Vagina (tissue), 2 donors: ENCODE measurements around the gene MYL7. TPM values are rescaled to one million over a fixed set of nuclear protein-coding genes. Genes with fewer than 3 reads are reported as not detected.

Experiments
- DNase-seq, 2 donors: peaks; one replicate each; pipeline ENCODE4 v3.0.0-alpha.2; 2017; ENCODE audit errors: extremely low spot score in 2 of 2
- H3K27ac ChIP-seq: fragments of 200-600 bp; sonication (generic); one replicate; pipeline ENCODE4 v1.5.1; 2019
- H3K27me3 ChIP-seq: fragments of 200-600 bp; sonication (generic); one replicate; pipeline ENCODE4 v1.5.1; 2019
- H3K36me3 ChIP-seq, 2 donors: fragments of 200-600 bp; sonication (generic); one replicate each; pipeline ENCODE4 v1.5.1; 2017 to 2019
- H3K4me1 ChIP-seq: fragments of 200-600 bp; sonication (generic); one replicate; pipeline ENCODE4 v1.5.1; 2019
- H3K4me3 ChIP-seq, 2 donors: fragments of 200-600 bp; sonication (generic); 1 replicate in 1 of 2; 2 replicates in 1 of 2; pipeline ENCODE4 v1.5.1; 2016 to 2019
- H3K9me3 ChIP-seq: fragments of 200-600 bp; sonication (generic); one replicate; pipeline ENCODE4 v1.5.1; 2019
- POLR2A ChIP-seq, 2 donors: fragments of 450-650 bp; IDR thresholded peaks; one replicate each; pipeline ENCODE4 v1.6.1; 2017; ENCODE audit warnings: antibody characterized with exemption in 2 of 2, mild to moderate bottlenecking in 2 of 2, moderate library complexity in 2 of 2
- POLR2AphosphoS5 ChIP-seq, 2 donors: sonication (generic); formaldehyde crosslinking; IDR thresholded peaks; one replicate each; pipeline ENCODE4 v1.9.0; 2017; ENCODE audit warnings: antibody characterized with exemption in 2 of 2, mild to moderate bottlenecking in 2 of 2, low read depth in 1 of 2; ENCODE audit not compliant: insufficient read depth in 1 of 2
- intact Hi-C: fragments of 100-400 bp; cut with DNase I; formaldehyde crosslinking; loops from one replicate; pipeline ENCODE4 v1.15.1; 2023
- total RNA-seq: library from RNA; depleted of rRNA; stranded (reverse); fragments of >200 nt; gene quantifications from one replicate; pipeline ENCODE4 v1.2.3, GENCODE V29; 2016
- TF ChIP-seq, protein P1 (sequence below), 3 experiments: fragments of 450-650 bp in 2 of 3; fragments of 200-600 bp in 1 of 3; sonication (generic) in 1 of 3; IDR thresholded peaks; one replicate each; pipeline ENCODE4 v1.5.1; 2017 to 2019; ENCODE audit warnings: antibody characterized with exemption in 3 of 3, mild to moderate bottlenecking in 2 of 3, moderate library complexity in 2 of 3

MYL7 gene
- total RNA-seq, 1 donor from 2014 or later, result not detected

DNA sequence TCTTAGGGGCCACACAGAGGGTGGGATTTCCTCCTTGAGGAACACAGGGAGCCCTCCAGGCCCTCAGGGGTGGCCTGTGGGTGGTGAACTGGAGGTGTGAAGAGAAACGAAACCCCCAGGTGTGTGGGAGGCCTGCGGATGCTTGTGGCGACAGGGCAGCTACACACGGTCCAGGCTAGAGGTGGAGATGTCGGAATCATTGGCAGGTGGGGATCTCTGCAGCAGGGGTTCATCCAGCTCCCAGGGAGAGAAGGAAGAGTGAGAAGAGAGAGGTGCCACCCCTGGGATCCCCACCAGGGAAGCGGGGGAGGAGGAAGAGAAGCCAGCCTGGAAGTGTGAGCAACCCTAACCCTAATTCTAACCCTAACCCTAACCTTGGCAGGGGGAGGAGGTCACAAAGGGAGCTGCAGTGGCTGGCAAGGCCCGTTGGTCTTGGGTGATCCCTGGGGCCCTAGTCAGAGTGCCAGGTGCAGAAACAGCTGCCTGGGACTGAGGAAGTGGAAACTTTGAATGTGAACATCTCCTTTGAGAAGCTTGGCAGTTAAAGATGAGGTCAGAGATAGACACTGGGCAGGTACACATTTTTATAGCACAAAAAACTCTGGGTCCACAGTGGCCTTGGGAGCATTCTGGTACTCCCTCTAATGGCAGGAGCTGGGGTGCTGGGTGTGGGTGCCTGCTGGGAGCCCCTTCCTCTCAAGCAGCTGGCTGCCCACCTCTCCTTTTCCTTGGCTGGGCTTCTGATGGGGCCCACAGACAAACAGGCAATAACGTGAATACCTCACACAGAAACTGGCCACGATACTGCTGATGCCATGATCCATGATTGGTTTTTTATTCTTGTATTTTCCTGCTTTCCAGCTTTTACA, 43.8 kb downstream of the MYL7 start:
- TF ChIP-seq POLR2AphosphoS5 (IDR thresholded peaks at IDR 0.05; ENCODE audit: insufficient read depth in 1 of 2, low read depth in 1 of 2), result no peak
- TF ChIP-seq POLR2A (IDR thresholded peaks at IDR 0.05), result no peak
- TF ChIP-seq, protein P1, sequence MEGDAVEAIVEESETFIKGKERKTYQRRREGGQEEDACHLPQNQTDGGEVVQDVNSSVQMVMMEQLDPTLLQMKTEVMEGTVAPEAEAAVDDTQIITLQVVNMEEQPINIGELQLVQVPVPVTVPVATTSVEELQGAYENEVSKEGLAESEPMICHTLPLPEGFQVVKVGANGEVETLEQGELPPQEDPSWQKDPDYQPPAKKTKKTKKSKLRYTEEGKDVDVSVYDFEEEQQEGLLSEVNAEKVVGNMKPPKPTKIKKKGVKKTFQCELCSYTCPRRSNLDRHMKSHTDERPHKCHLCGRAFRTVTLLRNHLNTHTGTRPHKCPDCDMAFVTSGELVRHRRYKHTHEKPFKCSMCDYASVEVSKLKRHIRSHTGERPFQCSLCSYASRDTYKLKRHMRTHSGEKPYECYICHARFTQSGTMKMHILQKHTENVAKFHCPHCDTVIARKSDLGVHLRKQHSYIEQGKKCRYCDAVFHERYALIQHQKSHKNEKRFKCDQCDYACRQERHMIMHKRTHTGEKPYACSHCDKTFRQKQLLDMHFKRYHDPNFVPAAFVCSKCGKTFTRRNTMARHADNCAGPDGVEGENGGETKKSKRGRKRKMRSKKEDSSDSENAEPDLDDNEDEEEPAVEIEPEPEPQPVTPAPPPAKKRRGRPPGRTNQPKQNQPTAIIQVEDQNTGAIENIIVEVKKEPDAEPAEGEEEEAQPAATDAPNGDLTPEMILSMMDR (IDR thresholded peaks at IDR 0.05), result no peak
- H3K36me3 ChIP-seq, result no peaks in the 10 kb centered on the region
- H3K27me3 ChIP-seq, result no peaks in the 10 kb centered on the region
- no peak overlapping the region for H3K4me3 ChIP-seq
- no peaks in the 10 kb centered on the region for H3K9me3 ChIP-seq
- no peak for DNase-seq
- intact Hi-C loops, result no loop called here
- H3K4me1 ChIP-seq, result peaks cover 41% of the 10 kb centered on the region
- H3K27ac ChIP-seq, result no peak overlapping the region

GRCh38 chr7:44096326-44096881, 44.7 kb downstream of the MYL7 start:
- intact Hi-C loops, result no loop called here
- DNase-seq, result no peak
- H3K4me3 ChIP-seq, result no peak overlapping the region
- TF ChIP-seq, protein P1 (IDR thresholded peaks at IDR 0.05), result no peak
- TF ChIP-seq POLR2AphosphoS5 (IDR thresholded peaks at IDR 0.05; ENCODE audit: insufficient read depth in 1 of 2, low read depth in 1 of 2) (no peak), POLR2A (IDR thresholded peaks at IDR 0.05) (no peak)
- no peaks in the 10 kb centered on the region for H3K36me3 ChIP-seq
- no peaks in the 10 kb centered on the region for H3K9me3 ChIP-seq
- no peaks in the 10 kb centered on the region for H3K27me3 ChIP-seq
- H3K27ac ChIP-seq, result peak overlapping the region; percentile 65
- peaks cover 32% of the 10 kb centered on the region for H3K4me1 ChIP-seq

- Histone ChIP-seq H3K27ac (peak overlapping the region; percentile 65), H3K36me3 (no peaks in the 10 kb centered on the region), H3K9me3 (no peaks in the 10 kb centered on the region), H3K4me1 (peaks cover 26% of the 10 kb centered on the region), H3K27me3 (no peaks in the 10 kb centered on the region), H3K4me3 (no peak overlapping the region)
- no peak for DNase-seq
- TF ChIP-seq, protein P1 (IDR thresholded peaks at IDR 0.05), result no peak
- TF ChIP-seq POLR2AphosphoS5 (IDR thresholded peaks at IDR 0.05; ENCODE audit: insufficient read depth in 1 of 2, low read depth in 1 of 2) (no peak), POLR2A (IDR thresholded peaks at IDR 0.05) (no peak)
- intact Hi-C loops, result no loop called here
These were observed 45.4 kb downstream of the MYL7 start for GRCh38 chr7:44095781-44096180.

GRCh38 chr7:44094883-44095592, 46.1 kb downstream of the MYL7 start:
- no peak for DNase-seq
- peak overlapping the region; percentile 65 for H3K27ac ChIP-seq
- intact Hi-C loops, result no loop called here
- H3K9me3 ChIP-seq, result no peaks in the 10 kb centered on the region
- peaks cover 30% of the 10 kb centered on the region for H3K4me1 ChIP-seq
- no peaks in the 10 kb centered on the region for H3K27me3 ChIP-seq
- H3K4me3 ChIP-seq, result no peak overlapping the region
- H3K36me3 ChIP-seq, result no peaks in the 10 kb centered on the region
- TF ChIP-seq, protein P1 (IDR thresholded peaks at IDR 0.05), result no peak
- TF ChIP-seq POLR2AphosphoS5 (IDR thresholded peaks at IDR 0.05; ENCODE audit: insufficient read depth in 1 of 2, low read depth in 1 of 2) (no peak), POLR2A (IDR thresholded peaks at IDR 0.05) (no peak)
